ENCODE data around the gene FMO1. TPM values are rescaled to one million over a fixed set of nuclear protein-coding genes. Genes with fewer than 3 reads are reported as not detected.
"Not testable (repeated sequence)": the region's sequence is repeated elsewhere in the genome, so short reads cannot be mapped to it uniquely, and the experiment has no call there.

FMO1 gene
- total RNA-seq, 1 donor from 2014 or later, result not detected

DNA sequence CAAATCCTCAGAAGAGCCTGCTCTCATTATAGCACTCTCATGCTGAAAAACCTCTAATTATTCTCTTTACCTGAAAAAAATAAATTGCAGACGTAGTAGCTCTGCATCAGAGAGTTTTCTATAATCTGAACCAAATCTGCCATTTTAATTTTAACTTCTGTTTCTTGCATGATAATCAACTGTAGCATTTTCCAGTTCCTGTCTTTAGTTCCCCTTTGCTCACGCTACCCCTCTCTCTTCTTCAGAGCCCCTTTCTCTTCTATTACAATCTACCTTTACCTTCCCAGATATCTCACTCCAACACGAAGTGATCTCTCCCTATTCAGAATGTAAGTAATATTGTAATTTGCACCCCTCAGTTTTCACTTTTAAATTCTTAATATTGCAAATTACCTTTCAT, 31.4 kb downstream of the FMO1 start:
- intact Hi-C loops (cut with micrococcal nuclease), result no loop called here

DNA sequence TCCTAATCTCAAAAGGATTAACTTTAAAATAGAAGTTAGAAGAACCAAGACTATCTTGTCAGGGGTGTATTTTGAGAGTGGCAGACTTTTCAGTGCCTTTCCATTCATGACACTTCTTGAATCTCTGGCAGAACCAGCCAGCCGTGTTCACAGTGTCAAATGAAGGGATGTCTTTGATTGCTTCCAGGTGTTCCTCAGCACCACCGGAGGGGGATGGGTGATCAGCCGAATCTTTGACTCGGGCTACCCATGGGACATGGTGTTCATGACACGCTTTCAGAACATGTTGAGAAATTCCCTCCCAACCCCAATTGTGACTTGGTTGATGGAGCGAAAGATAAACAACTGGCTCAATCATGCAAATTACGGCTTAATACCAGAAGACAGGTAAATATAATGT, 32.3 kb downstream of the FMO1 start:
- intact Hi-C loops (cut with micrococcal nuclease), result no loop called here

DNA sequence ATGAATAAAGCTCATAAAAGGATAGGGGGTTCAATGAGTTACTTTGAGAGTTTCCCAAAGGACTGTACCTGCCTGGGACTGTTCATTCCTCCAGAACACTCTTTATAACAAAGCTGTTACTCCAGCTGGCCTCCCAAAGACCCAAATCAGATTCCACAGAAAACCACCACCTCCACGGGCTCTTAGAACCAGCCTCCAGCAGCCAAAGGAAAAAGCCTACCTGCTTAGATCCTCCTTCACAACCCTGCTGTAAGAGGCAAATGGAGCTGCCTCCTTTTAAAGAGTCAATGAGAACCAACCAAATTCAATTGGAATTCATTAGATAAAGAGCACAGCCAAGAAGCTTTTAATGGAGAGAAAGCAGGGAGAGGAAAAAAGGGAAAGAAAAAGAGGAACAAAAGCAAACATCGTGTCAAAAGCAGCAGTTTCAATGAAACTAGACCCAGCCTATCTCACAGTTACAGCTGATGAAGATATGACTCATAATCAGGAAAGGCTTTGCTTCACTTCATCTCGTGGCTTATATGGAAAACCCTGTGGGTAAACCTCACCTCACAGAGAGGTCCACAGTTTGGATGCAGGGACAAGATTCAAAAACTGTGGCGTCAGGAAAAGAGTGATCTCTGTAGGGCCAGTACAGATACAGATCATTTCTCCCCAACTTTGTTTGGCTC, 37.9 kb downstream of the FMO1 start:
- intact Hi-C loops (cut with micrococcal nuclease), result no loop called here

DNA sequence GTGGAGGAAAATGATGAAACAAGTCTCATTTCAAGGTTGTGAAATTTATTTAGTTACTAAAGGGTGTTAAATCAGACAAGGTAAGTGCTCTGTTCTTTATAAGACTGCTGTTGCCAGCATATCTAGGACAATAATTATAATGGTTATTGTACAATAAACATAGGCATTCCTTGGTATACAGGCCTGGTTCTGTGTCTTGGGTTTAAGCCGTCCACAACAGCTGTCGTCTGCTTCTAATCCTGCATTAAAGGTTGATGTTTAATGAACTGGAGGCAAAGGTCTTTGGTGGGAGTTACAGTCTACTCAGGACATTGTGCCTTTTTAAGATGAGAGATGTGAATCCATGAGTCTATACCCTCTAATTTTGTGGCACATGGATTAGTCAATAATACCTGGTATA, 42.3 kb downstream of the FMO1 start:
- intact Hi-C loops (cut with micrococcal nuclease), result no loop called here

DNA sequence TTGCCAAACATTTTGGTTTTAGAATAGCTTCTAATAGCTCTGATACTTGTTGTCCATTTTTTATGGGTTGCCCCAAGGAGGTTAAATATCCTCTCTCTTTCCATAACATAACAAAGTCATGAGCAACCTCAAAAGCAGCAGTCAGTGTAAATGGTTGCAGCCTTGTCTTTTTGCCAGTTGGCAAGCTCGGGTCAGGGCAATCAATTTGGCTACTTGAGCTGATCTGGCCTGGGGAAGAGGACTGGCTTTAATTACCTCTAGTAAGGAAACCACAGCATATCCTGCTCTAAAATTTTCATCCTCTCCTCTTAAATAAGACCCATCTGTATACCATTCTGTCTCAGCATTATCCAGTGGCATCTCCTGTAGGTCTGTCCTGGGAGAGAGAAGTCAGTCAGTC, 44.5 kb downstream of the FMO1 start:
- intact Hi-C loops (cut with micrococcal nuclease), result no loop called here

DNA sequence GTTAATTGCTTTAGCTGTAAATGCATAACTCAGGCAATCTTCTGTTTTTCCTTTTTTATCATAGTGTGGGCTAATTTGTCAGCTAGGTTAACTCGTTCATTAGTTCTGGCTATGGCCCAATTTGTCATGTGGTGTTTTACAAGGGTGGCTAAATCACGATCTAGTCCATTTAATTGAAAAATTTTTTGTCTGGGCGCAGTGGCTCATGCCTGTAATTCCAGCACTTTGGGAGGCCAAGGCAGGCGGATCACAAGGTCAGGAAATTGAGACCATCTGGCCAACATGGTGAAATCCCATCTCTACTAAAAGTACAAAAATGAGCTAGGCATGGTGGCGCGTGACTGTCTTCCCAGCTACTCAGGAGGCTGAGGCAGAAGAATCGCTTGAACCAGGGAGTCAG, 47.1 kb downstream of the FMO1 start:
- intact Hi-C loops (cut with micrococcal nuclease), result not testable (repeated sequence)

DNA sequence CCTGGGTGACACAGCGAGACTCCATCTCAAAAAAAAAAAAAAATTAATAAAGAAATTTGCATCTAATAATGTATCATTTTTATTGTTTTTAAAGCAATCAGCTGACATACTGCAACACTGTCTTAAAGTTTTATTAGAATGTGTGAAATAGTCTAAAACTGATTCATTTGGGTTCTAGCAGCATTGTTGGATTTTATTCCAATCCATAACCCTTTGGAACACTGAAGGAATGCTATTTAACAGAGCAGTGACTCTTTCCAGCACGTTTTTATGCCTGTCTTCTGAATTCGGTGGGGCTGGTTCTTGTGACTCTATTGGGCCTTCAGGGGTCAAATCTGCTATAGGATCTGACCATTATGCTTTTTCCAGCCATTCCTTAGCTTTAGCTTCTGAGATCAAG, 47.5 kb downstream of the FMO1 start:
- intact Hi-C loops (cut with micrococcal nuclease), result no loop called here

DNA sequence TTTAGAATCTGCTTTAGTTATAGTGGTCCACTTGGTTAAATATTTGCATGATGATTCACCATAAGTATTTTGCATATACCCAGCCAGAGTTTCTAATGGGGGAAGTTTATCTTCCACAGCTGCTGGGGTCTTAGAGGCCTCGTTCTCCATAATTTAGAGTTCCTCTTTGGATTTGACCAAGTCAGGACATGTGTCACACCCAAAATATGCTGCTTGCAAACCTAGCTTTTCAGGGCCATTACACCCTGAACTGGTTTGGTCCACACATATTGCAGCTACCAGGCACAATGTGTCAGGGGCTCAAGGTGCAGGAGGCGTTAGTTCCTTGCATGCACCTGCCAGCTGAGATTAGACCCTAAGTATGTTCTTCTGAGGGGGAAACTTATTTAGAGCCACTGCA, 48.6 kb downstream of the FMO1 start:
- intact Hi-C loops (cut with micrococcal nuclease), result no loop called here

DNA sequence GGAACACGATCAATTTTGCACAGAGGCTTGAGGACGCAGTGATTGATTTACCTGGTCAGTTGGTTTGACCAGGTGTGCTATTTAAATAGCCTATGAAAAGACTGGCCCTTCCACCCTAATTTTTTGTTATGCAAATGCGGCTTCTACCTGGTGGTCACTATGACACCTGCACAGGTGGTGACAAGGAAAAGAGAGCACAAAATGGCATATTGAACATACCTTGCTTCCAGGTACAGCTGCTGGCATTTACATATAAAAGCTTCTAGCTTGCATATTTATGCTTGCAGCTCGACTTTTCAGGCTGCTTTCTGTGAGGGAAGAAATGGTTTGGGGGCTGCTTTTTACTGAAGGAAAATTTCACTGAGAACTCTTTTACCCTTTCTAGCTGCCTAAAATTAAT, 50.4 kb downstream of the FMO1 start:
- intact Hi-C loops (cut with micrococcal nuclease), result no loop called here

DNA sequence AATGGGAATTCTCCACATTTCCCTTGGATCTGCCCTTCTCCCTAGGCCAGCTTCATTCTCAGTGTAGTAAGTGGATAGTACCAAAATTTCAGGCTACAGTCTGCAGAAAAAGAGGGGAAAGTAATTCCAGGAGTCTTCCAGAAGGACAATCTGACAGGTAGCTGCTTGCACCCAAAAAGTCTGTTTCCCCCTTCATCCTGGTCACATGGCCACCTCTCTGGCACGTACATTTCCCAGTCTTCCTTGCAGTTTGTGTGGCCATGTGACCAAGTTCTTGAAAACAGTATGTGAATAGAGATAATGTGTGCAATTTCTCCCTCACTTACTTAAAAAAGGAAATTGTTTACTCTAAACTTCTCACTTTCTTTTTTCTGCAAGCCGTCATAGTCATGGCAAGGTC, 51.0 kb downstream of the FMO1 start:
- intact Hi-C loops (cut with micrococcal nuclease), result no loop called here

DNA sequence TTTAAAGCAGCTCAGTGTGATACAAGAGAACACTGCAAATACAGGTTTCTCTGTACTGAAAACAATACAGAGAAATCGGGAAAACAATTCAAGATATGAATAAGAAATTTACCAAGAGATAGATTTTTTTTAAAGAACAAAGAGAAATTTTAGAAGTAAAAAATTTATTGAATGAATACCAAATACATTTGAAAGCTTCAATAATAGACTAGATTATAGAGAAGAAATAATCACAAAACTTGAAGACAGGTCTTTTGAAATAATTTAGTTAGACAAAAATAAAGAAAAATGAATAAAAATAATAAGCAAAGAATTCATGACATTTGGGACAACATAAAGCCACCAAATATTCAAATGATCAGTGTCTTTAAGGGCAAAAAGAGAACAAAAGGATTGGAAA, 52.1 kb downstream of the FMO1 start:
- intact Hi-C loops (cut with micrococcal nuclease), result no loop called here

DNA sequence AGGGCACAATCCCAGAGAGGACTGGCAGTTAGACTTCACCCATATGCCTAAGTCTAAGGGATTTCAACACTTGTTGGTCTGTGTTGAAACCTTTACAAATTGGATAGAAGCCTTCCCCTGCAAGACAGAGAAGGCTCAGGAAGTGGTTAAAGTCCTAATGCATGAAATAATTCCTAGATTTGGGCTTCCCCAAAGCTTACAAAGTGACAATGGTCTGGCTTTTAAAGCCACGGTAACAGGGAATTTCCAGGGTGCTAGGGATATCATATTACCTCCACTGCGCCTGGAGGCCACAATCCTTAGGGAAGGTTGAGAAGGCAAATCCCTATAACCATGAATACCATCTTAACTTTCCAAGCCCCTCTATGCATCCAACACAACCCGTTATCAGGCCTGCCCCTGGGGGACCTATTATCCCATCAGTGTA, 62.4 kb downstream of the FMO1 start:
- intact Hi-C loops (cut with micrococcal nuclease), result loop anchor here (1.0 to 10.0 kb wide), 11 partner anchors 74 to 1726 kb away; partner anchors contain the start of genes DNM3, F5, FMO3 and GORAB

DNA sequence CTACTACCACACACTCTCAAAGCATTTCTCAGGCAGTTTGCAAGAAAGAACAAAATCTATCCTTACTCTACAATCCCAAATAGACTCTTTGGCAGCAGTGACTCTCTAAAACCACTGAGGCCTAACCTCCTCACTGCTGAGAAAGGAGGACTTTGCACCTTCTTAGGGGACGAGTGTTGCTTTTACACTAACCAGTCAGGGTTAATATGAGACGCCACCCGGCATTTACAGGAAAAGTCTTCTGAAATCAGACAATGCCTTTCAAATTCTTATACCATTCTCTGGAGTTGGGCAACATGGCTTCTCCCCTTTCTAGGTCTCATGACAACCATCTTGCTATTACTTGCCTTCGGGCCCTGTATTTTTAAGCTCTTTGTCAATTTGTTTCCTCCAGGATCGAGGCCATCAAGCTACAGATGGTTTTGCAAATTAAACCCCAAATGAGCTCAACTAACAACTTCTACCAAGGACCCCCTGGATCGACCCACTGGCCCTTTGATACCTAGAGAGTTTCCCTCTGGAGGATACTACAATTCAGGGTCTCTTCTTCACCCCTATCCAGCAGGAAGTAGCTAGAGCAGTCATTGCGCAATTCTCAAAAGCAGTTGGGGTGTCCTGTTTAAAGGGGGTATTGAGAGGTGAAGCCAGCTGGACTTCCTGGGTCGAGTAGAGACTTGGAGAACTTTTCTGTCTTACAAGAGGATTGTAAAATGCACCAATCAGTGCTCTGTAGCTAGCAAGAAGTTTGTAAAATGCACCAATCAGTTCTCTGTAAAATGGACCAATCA, 63.7 kb downstream of the FMO1 start:
- intact Hi-C loops (cut with micrococcal nuclease), result loop anchor here (1.0 to 10.0 kb wide), 11 partner anchors 76 to 1727 kb away; partner anchors contain the start of genes DNM3, F5, FMO3 and GORAB

DNA sequence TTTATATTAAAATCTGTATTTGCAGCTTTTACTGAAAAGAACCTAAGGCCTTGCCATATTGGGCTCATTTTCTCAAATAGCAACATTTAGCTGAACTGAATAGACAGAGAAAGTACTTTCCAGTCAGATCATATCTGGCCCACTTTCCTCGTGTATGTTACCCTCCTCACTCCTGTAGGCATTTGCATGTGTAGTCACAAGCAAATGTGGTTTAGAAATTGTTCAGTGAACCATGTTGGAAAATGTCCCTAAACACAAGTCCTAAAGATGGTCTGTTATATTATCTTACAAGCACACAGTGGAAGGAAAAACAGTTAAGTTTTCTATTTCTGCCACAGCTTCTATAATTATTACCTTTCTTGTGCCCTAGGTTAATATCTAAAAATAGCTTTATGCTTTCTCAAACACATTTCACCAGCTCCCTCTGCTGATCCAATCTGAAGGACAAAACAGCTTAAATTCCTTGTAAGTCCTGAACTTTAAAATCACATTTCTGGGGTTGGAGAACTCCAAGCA, 65.1 kb downstream of the FMO1 start:
- intact Hi-C loops (cut with micrococcal nuclease), result loop anchor here (1.0 to 10.0 kb wide), 13 partner anchors 68 to 1729 kb away; partner anchors contain the start of genes DNM3, F5, FMO3 and GORAB

DNA sequence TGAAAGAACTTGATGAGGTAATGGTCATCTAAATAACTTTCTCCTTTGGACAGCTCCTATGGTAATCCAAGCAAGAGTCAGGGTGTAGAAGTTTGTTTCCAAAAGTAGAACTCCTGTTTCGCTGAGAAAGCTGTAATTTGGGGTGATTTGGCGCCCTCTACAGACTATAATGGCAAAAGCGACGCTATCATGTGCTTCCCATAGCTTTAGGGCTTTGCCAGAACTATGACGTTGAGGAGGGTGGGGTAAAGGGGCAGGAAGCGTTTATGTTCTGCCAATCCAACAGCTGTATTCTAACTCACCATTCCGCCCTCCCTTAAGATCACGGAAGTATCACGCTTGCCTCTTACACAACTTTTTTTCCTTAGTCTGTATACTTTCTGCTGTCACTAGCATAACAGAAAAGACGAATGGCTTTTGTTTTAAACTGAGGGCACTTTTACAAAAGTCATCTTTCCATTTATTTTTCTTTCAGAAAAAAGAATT, 65.6 kb downstream of the FMO1 start, which contains the start of gene FMO4:
TSS of gene FMO4 (plus strand) at position 349 of the 486 bp plus-strand sequence. CDS start 5,643 bp downstream, outside the sequence.
- intact Hi-C loops (cut with micrococcal nuclease), result loop anchor here (1.0 to 10.0 kb wide), 18 partner anchors 69 to 1729 kb away; partner anchors contain the start of genes DNM3, F5, FMO3 and GORAB

DNA sequence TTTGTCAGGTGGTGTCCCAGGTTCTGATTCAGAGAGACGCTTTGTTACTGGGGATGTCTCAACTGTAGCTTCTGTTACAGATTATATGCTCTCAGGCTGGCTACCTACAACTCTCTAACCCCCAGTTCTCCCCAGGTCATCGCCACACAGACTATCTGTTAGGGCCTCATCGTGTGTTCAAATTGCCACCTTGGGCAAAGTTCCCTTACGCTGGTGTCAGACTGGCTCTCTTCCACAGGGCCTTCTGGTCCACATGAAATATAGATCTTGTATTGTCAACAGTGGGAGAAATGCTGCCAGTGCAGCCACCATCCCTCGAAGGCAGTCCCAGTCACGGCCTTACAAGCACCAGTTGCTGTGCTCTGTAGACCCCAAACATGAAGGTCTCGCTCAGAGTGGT, 81.0 kb downstream of the FMO1 start:
- intact Hi-C loops (cut with micrococcal nuclease), result no loop called here

DNA sequence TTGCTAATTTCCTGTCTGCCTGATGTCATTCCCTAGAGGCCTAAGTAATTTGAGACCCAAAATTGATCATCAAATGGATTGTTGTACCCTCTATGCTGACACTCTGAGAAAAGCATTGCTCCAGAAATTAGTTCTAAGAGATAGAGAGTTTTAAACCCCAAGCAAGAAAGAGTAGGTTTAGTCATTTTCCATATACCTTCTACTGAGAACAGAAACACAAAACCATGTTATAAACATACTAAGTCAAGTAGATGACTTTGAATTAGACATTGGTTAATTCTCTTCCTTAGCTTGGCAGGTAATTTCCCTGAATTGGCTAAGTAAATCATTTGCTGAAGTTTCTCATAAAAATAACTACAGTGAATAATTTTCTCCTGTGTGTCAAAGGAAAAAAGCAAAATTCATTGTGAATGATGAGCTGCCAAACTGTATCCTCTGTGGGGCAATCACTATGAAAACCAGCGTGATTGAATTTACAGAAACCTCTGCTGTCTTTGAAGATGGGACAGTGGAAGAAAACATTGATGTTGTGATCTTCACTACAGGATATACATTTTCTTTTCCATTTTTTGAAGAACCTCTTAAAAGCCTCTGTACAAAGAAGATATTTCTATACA, 85.8 kb downstream of the FMO1 start:
- intact Hi-C loops (cut with micrococcal nuclease), result no loop called here
